DND-41 (cell line): ENCODE measurements around the gene ABHD15.

Experiments
- ATAC-seq: fragments of 200-7000 bp; cut with Tn5 transposase; 3 replicates; pipeline ENCODE4 v1.9.1; 2021; ENCODE audit warnings: low read depth; ENCODE audit not compliant: insufficient read depth
- DNase-seq: peaks from one replicate; pipeline ENCODE4 v3.0.0-alpha.2; 2020
- H2AFZ ChIP-seq: 2 replicates; pipeline ENCODE4 v1.6.0; 2012; ENCODE audit warnings: low read depth, low read length
- H3K27ac ChIP-seq: 2 replicates; pipeline ENCODE4 v1.5.1; 2012; ENCODE audit warnings: low read length, inconsistent platforms
- H3K27me3 ChIP-seq: fragments of 200-600 bp; sonication (generic); 2 replicates; pipeline ENCODE4 v1.6.0; 2012; ENCODE audit warnings: low read length, mild to moderate bottlenecking, inconsistent platforms; ENCODE audit not compliant: insufficient read depth, poor library complexity
- H3K36me3 ChIP-seq: 2 replicates; pipeline ENCODE4 v1.5.1; 2012; ENCODE audit warnings: low read length, inconsistent platforms; ENCODE audit not compliant: insufficient read depth
- H3K4me1 ChIP-seq: 2 replicates; pipeline ENCODE4 v1.5.1; 2012; ENCODE audit warnings: mild to moderate bottlenecking, low read length; ENCODE audit not compliant: insufficient read depth
- H3K4me2 ChIP-seq: 2 replicates; pipeline ENCODE4 v1.6.0; 2012; ENCODE audit warnings: mild to moderate bottlenecking, moderate library complexity, low read length, inconsistent platforms; ENCODE audit not compliant: insufficient read depth
- H3K4me3 ChIP-seq, 2 experiments: fragments of 200-600 bp in 1 of 2; shearing (Covaris generic) in 1 of 2; 2 replicates each; pipeline ENCODE4 v1.5.1; 2012 to 2016; ENCODE audit warnings: inconsistent platforms in 2 of 2, low read length in 2 of 2, mild to moderate bottlenecking in 2 of 2, low read depth in 1 of 2, moderate library complexity in 1 of 2
- H3K79me2 ChIP-seq: 2 replicates; pipeline ENCODE4 v1.6.0; 2012; ENCODE audit warnings: low read length, inconsistent platforms; ENCODE audit not compliant: insufficient read depth
- H3K9ac ChIP-seq: 2 replicates; pipeline ENCODE4 v1.6.0; 2012; ENCODE audit warnings: low read depth, mild to moderate bottlenecking, inconsistent platforms, low read length, moderate library complexity
- H3K9me3 ChIP-seq: 2 replicates; pipeline ENCODE4 v1.5.1; 2012; ENCODE audit warnings: low read length, moderate library complexity, mild to moderate bottlenecking, inconsistent platforms; ENCODE audit not compliant: insufficient read depth, severe bottlenecking
- H4K20me1 ChIP-seq: 2 replicates; pipeline ENCODE4 v1.6.0; 2012; ENCODE audit warnings: low read length; ENCODE audit not compliant: insufficient read depth
- CTCF ChIP-seq: IDR thresholded peaks from 2 replicates; pipeline ENCODE4 v1.5.1; 2012; ENCODE audit warnings: borderline replicate concordance, low read length, moderate library complexity, mild to moderate bottlenecking; ENCODE audit not compliant: poor library complexity, severe bottlenecking; ENCODE audit errors: extremely low read depth
- EZH2 ChIP-seq: IDR thresholded peaks from 3 replicates; pipeline ENCODE4 v1.6.1; 2012; ENCODE audit warnings: borderline replicate concordance, low read depth, mild to moderate bottlenecking, moderate library complexity, low read length, inconsistent platforms; ENCODE audit not compliant: severe bottlenecking

Gene ABHD15

GRCh38 chr17:29612404-29613280, 45.8 kb upstream of the ABHD15 start:
- H3K4me1 ChIP-seq: peaks cover 25% of the 10 kb centered on the region
- no peak for DNase-seq
- TF ChIP-seq CTCF (no peak), EZH2 (no peak)

GRCh38 chr17:29612094-29612403, 45.2 kb upstream of the ABHD15 start:
- no peak for ATAC-seq
- TF ChIP-seq CTCF (no peak), EZH2 (no peak)
- H3K4me1 ChIP-seq: peaks cover 19% of the 10 kb centered on the region

More at GRCh38 chr17:29612404-29613280, 45.8 kb upstream of the ABHD15 start:
- Histone ChIP-seq H3K79me2 (no peaks in the 10 kb centered on the region), H2AFZ (no peak overlapping the region), H3K27me3 (peaks cover 12% of the 10 kb centered on the region), H3K9ac (no peak overlapping the region), H3K4me3 (no peak overlapping the region), H4K20me1 (peaks cover 28% of the 10 kb centered on the region), H3K27ac (no peak overlapping the region), H3K9me3 (no peaks in the 10 kb centered on the region), H3K36me3 (peaks cover 10% of the 10 kb centered on the region), H3K4me2 (no peak overlapping the region)
- ATAC-seq: no peak

GRCh38 chr17:29611351-29612093, 44.7 kb upstream of the ABHD15 start:
- Histone ChIP-seq H3K4me3 (no peak overlapping the region), H3K36me3 (peaks cover 10% of the 10 kb centered on the region), H3K79me2 (no peaks in the 10 kb centered on the region), H3K27ac (no peak overlapping the region), H3K4me2 (no peak overlapping the region), H3K4me1 (peaks cover 14% of the 10 kb centered on the region), H3K27me3 (peaks cover 9% of the 10 kb centered on the region), H2AFZ (no peak overlapping the region), H4K20me1 (peaks cover 28% of the 10 kb centered on the region), H3K9ac (no peak overlapping the region), H3K9me3 (no peaks in the 10 kb centered on the region)
- TF ChIP-seq EZH2: no peak
- no peak for TF ChIP-seq CTCF
- DNase-seq (no peak), ATAC-seq (no peak)

More at GRCh38 chr17:29612094-29612403, 45.2 kb upstream of the ABHD15 start:
- Histone ChIP-seq H2AFZ (no peak overlapping the region), H3K9ac (no peak overlapping the region), H3K27ac (no peak overlapping the region), H3K4me3 (no peak overlapping the region), H3K36me3 (peaks cover 10% of the 10 kb centered on the region), H4K20me1 (peaks cover 33% of the 10 kb centered on the region), H3K27me3 (peaks cover 12% of the 10 kb centered on the region), H3K4me2 (no peak overlapping the region), H3K9me3 (no peaks in the 10 kb centered on the region), H3K79me2 (no peaks in the 10 kb centered on the region)
- DNase-seq: no peak
